ENCODE data around the gene TBX3.

DNA sequence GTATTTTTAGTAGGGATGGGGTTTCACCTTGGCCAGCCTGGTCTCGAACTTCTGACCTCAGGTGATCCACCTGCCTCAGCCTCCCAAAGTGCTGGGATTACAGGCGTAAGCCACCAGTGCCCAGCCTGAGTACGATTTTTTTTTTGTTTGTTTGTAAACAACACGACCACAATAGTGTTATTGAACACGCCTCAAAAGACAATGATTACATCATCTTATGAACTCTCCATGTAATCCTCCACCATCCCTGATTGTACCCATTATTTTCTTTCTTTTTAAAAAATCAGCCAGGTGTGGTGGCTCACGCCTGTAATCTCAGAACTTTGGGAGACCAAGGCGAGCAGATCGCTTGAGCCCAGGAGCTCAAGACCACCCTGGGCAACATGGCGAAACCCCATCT is 25.1 kb upstream of the TBX3 start:
- TF ChIP-seq POLR2AphosphoS5 (IDR thresholded peaks at IDR 0.05) (no peak), CTCF (IDR thresholded peaks at IDR 0.05) (no peak)
